Measurements from ENCODE around the gene CCHCR1.

GRCh38 chr6:31120151-31120915 lies 37.3 kb downstream of the CCHCR1 start, which contains the start of gene CDSN:
- no peak for TF ChIP-seq CTCF (IDR thresholded peaks at IDR 0.05)
- no peak for TF ChIP-seq EZH2 (IDR thresholded peaks at IDR 0.05)

Measured in neural progenitor cell (in vitro differentiated cells).